Neural progenitor cell (in vitro differentiated cells): Measurements from ENCODE around the gene IDI1.

ENCODE experiments used
- EZH2 ChIP-seq: fragments of 200-600 bp; sonication (generic); IDR thresholded peaks from 2 replicates; pipeline ENCODE4 v1.6.1; 2017; ENCODE audit warnings: antibody characterized with exemption, mild to moderate bottlenecking, moderate library complexity
- TF ChIP-seq, protein P1 (sequence below): fragments of 200-600 bp; sonication (generic); IDR thresholded peaks from 2 replicates; pipeline ENCODE4 v1.5.1; 2017; ENCODE audit warnings: antibody characterized with exemption, mild to moderate bottlenecking

DNA sequence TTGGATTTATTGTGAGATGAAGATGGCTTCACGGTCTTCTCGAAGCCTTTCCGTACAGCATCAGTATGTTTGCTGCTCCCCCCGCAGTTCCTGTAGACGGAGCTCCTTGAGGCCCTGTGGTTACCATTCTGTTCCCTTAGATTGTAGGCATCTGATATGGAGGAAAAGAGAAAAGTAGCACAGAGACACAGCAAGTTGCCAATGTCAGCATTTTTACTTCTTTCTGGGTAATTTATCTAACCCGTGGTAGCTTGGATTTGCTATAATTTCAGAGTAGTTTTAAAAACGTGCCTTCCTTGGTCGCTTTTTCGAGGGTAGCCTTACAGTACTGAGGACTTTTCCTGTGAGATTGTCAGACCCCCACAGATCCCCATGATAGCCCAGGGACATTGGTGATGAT is 44.8 kb upstream of the IDI1 start:
- TF ChIP-seq, protein P1, sequence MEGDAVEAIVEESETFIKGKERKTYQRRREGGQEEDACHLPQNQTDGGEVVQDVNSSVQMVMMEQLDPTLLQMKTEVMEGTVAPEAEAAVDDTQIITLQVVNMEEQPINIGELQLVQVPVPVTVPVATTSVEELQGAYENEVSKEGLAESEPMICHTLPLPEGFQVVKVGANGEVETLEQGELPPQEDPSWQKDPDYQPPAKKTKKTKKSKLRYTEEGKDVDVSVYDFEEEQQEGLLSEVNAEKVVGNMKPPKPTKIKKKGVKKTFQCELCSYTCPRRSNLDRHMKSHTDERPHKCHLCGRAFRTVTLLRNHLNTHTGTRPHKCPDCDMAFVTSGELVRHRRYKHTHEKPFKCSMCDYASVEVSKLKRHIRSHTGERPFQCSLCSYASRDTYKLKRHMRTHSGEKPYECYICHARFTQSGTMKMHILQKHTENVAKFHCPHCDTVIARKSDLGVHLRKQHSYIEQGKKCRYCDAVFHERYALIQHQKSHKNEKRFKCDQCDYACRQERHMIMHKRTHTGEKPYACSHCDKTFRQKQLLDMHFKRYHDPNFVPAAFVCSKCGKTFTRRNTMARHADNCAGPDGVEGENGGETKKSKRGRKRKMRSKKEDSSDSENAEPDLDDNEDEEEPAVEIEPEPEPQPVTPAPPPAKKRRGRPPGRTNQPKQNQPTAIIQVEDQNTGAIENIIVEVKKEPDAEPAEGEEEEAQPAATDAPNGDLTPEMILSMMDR: no peak
- TF ChIP-seq EZH2: no peak
